Measurements from ENCODE around the gene MPHOSPH9.

- TF ChIP-seq, protein P1, sequence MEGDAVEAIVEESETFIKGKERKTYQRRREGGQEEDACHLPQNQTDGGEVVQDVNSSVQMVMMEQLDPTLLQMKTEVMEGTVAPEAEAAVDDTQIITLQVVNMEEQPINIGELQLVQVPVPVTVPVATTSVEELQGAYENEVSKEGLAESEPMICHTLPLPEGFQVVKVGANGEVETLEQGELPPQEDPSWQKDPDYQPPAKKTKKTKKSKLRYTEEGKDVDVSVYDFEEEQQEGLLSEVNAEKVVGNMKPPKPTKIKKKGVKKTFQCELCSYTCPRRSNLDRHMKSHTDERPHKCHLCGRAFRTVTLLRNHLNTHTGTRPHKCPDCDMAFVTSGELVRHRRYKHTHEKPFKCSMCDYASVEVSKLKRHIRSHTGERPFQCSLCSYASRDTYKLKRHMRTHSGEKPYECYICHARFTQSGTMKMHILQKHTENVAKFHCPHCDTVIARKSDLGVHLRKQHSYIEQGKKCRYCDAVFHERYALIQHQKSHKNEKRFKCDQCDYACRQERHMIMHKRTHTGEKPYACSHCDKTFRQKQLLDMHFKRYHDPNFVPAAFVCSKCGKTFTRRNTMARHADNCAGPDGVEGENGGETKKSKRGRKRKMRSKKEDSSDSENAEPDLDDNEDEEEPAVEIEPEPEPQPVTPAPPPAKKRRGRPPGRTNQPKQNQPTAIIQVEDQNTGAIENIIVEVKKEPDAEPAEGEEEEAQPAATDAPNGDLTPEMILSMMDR (IDR thresholded peaks at IDR 0.05): no peak
- no peak for TF ChIP-seq POLR2A (IDR thresholded peaks at IDR 0.05)
These were observed 49.2 kb upstream of the MPHOSPH9 start for GRCh38 chr12:123282111-123282510.

Measured in thyroid gland (tissue), 4 donors.